ENCODE results near the gene PTH2. TPM values are rescaled to one million over a fixed set of nuclear protein-coding genes. Genes with fewer than 3 reads are reported as not detected.

The PTH2 gene
- total RNA-seq, 3 donors from 2014 or later = not detected

DNA sequence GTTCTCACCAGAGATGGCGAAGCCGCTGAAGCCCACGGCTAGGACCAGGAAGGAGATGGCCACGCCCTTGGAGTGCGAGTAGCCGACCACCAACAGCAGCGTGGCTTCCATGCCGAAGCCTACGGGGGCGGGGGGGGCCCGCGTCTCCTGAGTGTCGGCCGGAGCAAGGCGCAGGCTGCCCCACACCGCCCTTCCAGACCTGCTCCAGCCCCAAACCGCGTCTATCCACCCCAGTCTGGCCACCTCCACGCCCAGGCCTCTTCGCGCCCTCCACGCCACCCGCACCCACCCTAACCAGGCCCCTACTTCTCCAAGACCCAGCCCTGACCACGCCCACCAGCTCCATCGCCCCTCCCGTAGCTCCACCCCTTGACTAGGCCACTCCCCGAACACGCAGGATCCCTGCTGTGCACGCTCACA, 8.1 kb upstream of the PTH2 start:
- TF ChIP-seq, protein P1, sequence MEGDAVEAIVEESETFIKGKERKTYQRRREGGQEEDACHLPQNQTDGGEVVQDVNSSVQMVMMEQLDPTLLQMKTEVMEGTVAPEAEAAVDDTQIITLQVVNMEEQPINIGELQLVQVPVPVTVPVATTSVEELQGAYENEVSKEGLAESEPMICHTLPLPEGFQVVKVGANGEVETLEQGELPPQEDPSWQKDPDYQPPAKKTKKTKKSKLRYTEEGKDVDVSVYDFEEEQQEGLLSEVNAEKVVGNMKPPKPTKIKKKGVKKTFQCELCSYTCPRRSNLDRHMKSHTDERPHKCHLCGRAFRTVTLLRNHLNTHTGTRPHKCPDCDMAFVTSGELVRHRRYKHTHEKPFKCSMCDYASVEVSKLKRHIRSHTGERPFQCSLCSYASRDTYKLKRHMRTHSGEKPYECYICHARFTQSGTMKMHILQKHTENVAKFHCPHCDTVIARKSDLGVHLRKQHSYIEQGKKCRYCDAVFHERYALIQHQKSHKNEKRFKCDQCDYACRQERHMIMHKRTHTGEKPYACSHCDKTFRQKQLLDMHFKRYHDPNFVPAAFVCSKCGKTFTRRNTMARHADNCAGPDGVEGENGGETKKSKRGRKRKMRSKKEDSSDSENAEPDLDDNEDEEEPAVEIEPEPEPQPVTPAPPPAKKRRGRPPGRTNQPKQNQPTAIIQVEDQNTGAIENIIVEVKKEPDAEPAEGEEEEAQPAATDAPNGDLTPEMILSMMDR (IDR thresholded peaks at IDR 0.05) = no peak
- no peaks in the 10 kb centered on the region for H3K9me3 ChIP-seq
- peaks cover 5% of the 10 kb centered on the region for H3K4me1 ChIP-seq (ENCODE audit: low read depth)
- H3K4me3 ChIP-seq = no peak overlapping the region
- DNase-seq (peak in 1 of 3 donors; percentile 52), ATAC-seq (no peak)
- no peaks in the 10 kb centered on the region for H3K36me3 ChIP-seq (ENCODE audit: low read depth)
- intact Hi-C loops (cut with DNase I, micrococcal nuclease) = loop anchor here in 1 of 2 donors (5.0 kb wide), 1 partner anchor 34 kb away; no protein-coding TSS in a partner anchor

DNA sequence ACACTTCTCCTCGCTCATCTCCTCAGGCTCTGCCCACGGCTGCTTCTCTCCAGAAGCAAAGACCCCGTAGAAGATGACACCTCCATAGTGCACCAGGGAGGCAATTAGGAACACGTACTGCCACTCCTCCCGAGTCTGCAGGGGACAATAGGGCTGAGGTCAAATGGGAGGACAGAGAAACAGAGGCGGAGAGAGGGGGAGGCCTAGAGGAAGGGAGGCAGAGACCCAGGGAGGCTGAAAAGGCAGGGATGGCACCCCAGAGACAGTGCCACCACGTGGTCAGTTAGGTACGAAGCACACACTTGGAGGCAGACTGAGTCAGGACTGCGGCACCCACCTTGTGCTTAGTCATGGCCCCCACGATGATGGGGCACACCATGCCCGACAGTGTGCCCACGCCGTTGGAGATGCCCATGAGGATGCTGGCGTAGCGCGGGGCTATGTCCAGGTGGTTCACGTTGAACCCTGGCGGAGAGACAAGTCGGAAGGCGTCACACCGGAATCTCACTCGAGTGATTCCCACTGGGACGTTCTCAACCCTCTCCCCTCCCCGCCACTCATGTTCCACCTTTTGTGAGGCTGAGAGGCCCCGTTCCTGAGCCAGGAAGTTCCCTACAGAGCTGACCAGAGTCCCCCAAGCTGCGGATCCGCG, 7.6 kb upstream of the PTH2 start:
- TF ChIP-seq, protein P1 (IDR thresholded peaks at IDR 0.05) = no peak
- intact Hi-C loops (cut with DNase I, micrococcal nuclease) = loop anchor here in 1 of 2 donors (5.0 kb wide), 1 partner anchor 34 kb away; no protein-coding TSS in a partner anchor
- ATAC-seq = no peak
- H3K9me3 ChIP-seq = no peaks in the 10 kb centered on the region
- no peak overlapping the region for H3K4me3 ChIP-seq
- peaks cover 5% of the 10 kb centered on the region for H3K4me1 ChIP-seq (ENCODE audit: low read depth)
- H3K36me3 ChIP-seq (ENCODE audit: low read depth) = no peaks in the 10 kb centered on the region
- peak in 1 of 3 donors; percentile 37 for DNase-seq

DNA sequence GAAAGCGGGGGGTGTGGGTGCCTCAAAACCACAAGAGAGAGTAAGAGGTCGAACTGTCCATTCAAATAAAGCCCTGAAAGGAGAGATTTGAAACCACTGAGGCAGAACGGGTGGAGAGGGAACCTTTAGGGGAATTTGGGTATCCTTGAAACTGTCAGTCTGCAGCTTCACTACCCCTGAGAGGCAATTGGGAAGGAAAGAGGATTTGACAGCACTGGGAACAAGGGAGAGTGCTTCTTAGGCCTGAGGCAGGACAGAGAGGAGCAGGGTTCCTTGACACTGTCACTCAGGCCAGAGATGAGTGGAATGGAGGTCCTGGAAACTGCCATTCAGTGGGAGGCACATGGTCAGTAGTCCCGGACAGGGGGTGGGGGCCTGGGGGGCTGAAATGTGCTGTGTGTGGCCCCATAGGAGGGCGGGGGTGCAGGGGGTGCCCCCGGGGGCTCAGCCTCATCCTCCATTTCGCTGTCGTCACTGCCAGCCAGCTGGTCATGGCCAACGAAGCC, 7.0 kb upstream of the PTH2 start:
- Histone ChIP-seq H3K4me3 (no peak overlapping the region), H3K36me3 (ENCODE audit: low read depth) (no peaks in the 10 kb centered on the region), H3K9me3 (no peaks in the 10 kb centered on the region), H3K4me1 (ENCODE audit: low read depth) (peaks cover 5% of the 10 kb centered on the region)
- intact Hi-C loops (cut with DNase I, micrococcal nuclease) = loop anchor here in 1 of 2 donors (5.0 kb wide), 1 partner anchor 33 kb away; no protein-coding TSS in a partner anchor
- DNase-seq (no peak), ATAC-seq (no peak)
- TF ChIP-seq, protein P1 (IDR thresholded peaks at IDR 0.05) = no peak

DNA sequence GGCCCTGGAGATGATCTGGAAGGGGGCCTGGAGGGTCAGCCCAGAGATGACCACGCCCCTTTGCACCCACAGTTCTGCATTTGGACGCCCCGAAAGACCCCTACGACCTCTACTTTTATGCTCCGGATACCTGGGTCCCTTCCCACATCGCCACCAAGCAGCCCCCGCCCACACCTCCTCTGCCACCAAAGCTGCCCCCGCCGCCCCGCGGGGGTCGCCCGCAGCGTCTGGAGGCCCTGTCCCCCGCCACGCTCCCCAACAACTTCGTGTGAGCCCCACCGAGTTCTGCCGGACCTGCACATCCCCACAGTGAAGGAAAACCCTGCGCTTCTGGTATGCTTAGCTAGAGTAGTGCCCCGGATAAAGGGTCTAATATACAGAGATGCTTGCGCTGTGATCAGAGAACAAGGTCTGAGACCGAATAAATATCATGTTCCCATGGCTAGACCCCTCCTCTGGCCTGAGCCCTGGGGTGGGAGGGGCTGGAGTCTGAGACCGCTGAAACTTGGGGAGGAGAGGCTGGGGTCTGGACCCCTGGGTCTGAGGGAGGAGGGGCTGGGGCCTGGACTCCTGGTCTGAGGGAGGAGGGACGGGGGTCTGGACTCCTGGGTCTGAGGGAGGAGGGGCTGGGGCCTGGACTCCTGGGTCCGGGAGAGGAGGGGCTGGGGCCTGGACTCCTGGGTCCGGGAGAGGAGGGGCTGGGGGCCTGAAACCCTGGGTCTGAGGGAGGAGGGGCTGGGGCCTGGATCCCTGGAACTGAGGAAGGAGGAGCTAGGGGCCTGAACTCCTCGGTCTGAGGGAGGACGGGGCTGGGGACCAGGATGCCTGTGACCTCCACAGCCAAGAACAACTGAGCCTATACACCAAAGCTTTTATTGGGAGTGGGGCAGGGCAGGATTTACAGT, 5.6 kb upstream of the PTH2 start:
- no peaks in the 10 kb centered on the region for H3K36me3 ChIP-seq (ENCODE audit: low read depth)
- H3K4me3 ChIP-seq = no peak overlapping the region
- ATAC-seq (no peak), DNase-seq (peak in 1 of 3 donors; percentile 36)
- intact Hi-C loops (cut with DNase I, micrococcal nuclease) = no loop called here
- H3K9me3 ChIP-seq = no peaks in the 10 kb centered on the region
- peaks cover 5% of the 10 kb centered on the region for H3K4me1 ChIP-seq (ENCODE audit: low read depth)
- TF ChIP-seq, protein P1 (IDR thresholded peaks at IDR 0.05) = no peak

DNA sequence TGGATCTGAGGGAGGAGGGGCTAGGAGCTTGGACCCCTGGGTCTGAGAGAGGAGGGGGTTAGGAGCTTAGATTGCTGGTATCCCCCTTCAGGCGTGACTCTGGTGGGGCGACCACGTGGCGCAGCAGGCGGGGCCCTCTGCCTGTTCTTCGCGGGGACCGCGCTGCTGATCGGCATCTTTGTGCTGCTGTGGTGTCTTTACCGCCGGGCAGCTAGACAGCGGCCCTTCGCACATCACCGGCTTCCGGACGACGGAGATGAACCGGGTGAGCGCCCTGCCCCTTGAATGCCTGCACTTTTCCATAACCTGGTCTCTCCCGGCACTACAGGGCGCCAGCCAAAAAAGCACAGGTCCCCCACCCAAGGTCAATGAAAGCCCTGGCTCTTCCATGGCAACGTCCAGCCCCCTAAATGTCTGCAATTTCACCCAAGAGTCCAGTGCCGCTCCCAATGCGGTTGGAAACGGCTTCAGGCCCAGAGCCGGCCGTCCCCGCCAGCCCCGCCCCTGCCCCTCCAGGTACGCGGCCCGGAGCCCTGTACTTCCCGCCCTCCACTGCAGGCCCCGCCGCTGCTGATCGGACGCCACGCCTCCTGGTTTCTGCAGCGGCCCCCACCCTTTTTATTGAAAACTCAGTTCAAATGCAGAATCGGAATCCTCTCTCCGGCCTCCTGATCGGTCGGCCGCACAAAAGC, 4.8 kb upstream of the PTH2 start:
- DNase-seq (peak in 1 of 3 donors; percentile 43), ATAC-seq (peak; percentile 31)
- H3K4me1 ChIP-seq (ENCODE audit: low read depth) = peaks cover 5% of the 10 kb centered on the region

More for the DNA sequence above, 4.8 kb upstream of the PTH2 start:
- intact Hi-C loops (cut with DNase I, micrococcal nuclease) = no loop called here
- TF ChIP-seq, protein P1 (IDR thresholded peaks at IDR 0.05) = no peak
- H3K36me3 ChIP-seq (ENCODE audit: low read depth) = no peaks in the 10 kb centered on the region
- no peaks in the 10 kb centered on the region for H3K9me3 ChIP-seq
- no peak overlapping the region for H3K4me3 ChIP-seq
